ENCODE measurements around the gene TEX52. TPM values are rescaled to one million over a fixed set of nuclear protein-coding genes. Genes with fewer than 3 reads are reported as not detected.

Gene TEX52
- total RNA-seq, 1 experiment from 2014 or later = not detected

GRCh38 chr12:2824541-2824940 is 32.3 kb downstream of the TEX52 start:
- intact Hi-C loops (cut with micrococcal nuclease) = no loop called here
- ChIA-PET RAD21 (ENCODE audit: low non-redundant PET in 1 of 2, low total read pairs in 2 of 2, uncharacterized antibody in 2 of 2, unreplicated experiment in 2 of 2) (no interaction called here), POLR2A (interaction anchor here (1.3 kb wide), 1 partner anchor 29 kb away, joined by 3 read pairs; no protein-coding TSS in a partner anchor), CTCF (no interaction called here)
- BruUV-seq (replicated peaks) = no TSS peak
- Histone ChIP-seq H3K9me2 (ENCODE audit: insufficient read depth) (no peaks in the 10 kb centered on the region), H4K20me1 (ENCODE audit: insufficient read depth) (no peaks in the 10 kb centered on the region), H3K27ac (ENCODE audit: low read depth, low read length) (no peak overlapping the region), H3K4me2 (ENCODE audit: low read length) (no peak overlapping the region), H3K4me1 (ENCODE audit: control insufficient read depth in 1 of 2, insufficient read depth in 2 of 2, low read length in 2 of 2) (no peaks in the 10 kb centered on the region), H3K9me3 (ENCODE audit: control insufficient read depth in 1 of 2, insufficient read depth in 1 of 2, low read depth in 1 of 2, low read length in 2 of 2) (no peaks in the 10 kb centered on the region), H3K4me3 (replicated peaks in 1 of 2; ENCODE audit: low read depth in 1 of 2, low read length in 2 of 2) (no peak overlapping the region), H3K9ac (ENCODE audit: low read length) (no peak overlapping the region), H3K27me3 (ENCODE audit: insufficient read depth, low read length) (no peaks in the 10 kb centered on the region), H2AFZ (ENCODE audit: low read depth, low read length, poor library complexity, severe bottlenecking) (no peak overlapping the region), H3K36me3 (ENCODE audit: control insufficient read depth in 1 of 2, insufficient read depth in 2 of 2, low read length in 2 of 2) (peaks cover 16 to 41% of the 10 kb centered on the region in 2 experiments), H3K79me2 (ENCODE audit: insufficient read depth, low read length) (no peaks in the 10 kb centered on the region)
- TF ChIP-seq ZFX (IDR thresholded peaks at IDR 0.05) = no peak
- no peak for TF ChIP-seq TCF7L2 (IDR thresholded peaks at IDR 0.05; ENCODE audit: borderline replicate concordance, extremely low read depth, insufficient read depth, insufficient read length)
- no peak for TF ChIP-seq CTCF (IDR thresholded peaks at IDR 0.05 in 2 of 3, conservative IDR thresholded peaks at IDR 0.05 in 1 of 3; ENCODE audit: borderline replicate concordance in 1 of 3, insufficient read depth in 1 of 3, low read depth in 2 of 3, low read length in 2 of 3)
- TF ChIP-seq SP1 (IDR thresholded peaks at IDR 0.05; ENCODE audit: low read depth) = no peak
- no peak for TF ChIP-seq MAX (IDR thresholded peaks at IDR 0.05)
- TF ChIP-seq JUND (IDR thresholded peaks at IDR 0.05) = no peak
- TF ChIP-seq CBX3 (IDR thresholded peaks at IDR 0.05; ENCODE audit: low read depth) = no peak
- TF ChIP-seq YY1 (IDR thresholded peaks at IDR 0.05; ENCODE audit: extremely low read depth, insufficient replicate concordance, low read depth, low read length) = no peak
- no peak for TF ChIP-seq ZBTB33 (IDR thresholded peaks at IDR 0.05; ENCODE audit: extremely low read depth, insufficient replicate concordance, low read length)
- TF ChIP-seq POLR2AphosphoS5 (IDR thresholded peaks at IDR 0.05; ENCODE audit: low read depth, low read length) = no peak
- no peak for TF ChIP-seq ELF1 (IDR thresholded peaks at IDR 0.05; ENCODE audit: borderline replicate concordance, low read depth)
- no peak for TF ChIP-seq FOSL1 (IDR thresholded peaks at IDR 0.05; ENCODE audit: low read depth)
- TF ChIP-seq EZH2phosphoT487 (IDR thresholded peaks at IDR 0.05; ENCODE audit: borderline replicate concordance) = no peak
- no peak for TF ChIP-seq SIN3A (IDR thresholded peaks at IDR 0.05; ENCODE audit: low read depth)
- no peak for TF ChIP-seq POLR2A (IDR thresholded peaks at IDR 0.05; ENCODE audit: borderline replicate concordance, extremely low read depth, insufficient read depth, insufficient read length)
- TF ChIP-seq CEBPB (IDR thresholded peaks at IDR 0.05; ENCODE audit: low read depth) = no peak
- no peak for TF ChIP-seq ZNF274 (IDR thresholded peaks at IDR 0.05; ENCODE audit: low read depth, low read length)
- no peak for TF ChIP-seq EZH2 (IDR thresholded peaks at IDR 0.05)
- TF ChIP-seq ATF3 (IDR thresholded peaks at IDR 0.05) = no peak
- no peak for DNase-seq (ENCODE audit: low read depth, low spot score)
- ATAC-seq = no peak

Measured in HCT116 (cell line).